ENCODE results near the gene EHD4.

Gene EHD4

GRCh38 chr15:41891226-41891625 is 81.1 kb downstream of the EHD4 start:
- TF ChIP-seq CTCF (IDR thresholded peaks at IDR 0.05; ENCODE audit: insufficient read depth, low read length, missing control alignments): no peak
- no peak overlapping the region for H3K4me3 ChIP-seq (ENCODE audit: low read depth, low read length)
- ChIA-PET POLR2A (no interaction called here), CTCF (interaction anchor here (4.9 kb wide), 1 partner anchor 12 kb away, joined by 35 read pairs; no protein-coding TSS in a partner anchor)
- DNase-seq (ENCODE audit: low read depth, low spot score): no peak

DNA sequence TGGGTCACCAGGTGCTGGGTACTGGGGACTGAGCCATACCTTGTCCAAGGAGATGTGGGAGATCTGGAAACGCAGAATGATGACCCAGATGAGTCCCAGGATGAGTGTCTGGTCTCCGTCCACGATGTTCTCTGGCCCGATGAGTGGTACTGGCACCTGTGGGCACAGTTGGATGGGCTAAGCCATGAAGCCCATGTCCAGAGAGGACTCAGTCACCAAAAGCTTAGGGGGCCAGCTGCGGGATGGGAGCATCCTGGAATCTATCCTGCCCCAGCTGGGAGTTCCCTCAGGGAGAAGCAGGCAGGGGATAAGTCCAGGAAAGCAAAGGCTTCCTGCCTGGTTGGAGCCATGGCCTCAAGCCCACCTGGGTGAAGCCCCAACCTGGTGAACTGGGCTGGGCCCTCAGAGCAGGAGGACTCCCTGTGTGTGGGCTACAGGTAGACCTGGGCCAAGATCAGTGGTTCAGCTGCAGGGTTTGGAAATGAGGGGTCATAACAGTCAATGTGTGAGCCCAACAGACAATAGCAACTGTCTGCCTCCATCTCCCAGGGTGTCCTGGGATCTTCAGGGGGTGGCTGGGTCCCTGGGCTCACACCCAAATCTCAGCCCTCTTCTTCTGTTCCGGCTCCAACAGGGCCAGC is 82.2 kb downstream of the EHD4 start:
- DNase-seq (ENCODE audit: low read depth, low spot score): no peak
- no peak overlapping the region for H3K4me3 ChIP-seq (ENCODE audit: low read depth, low read length)
- ChIA-PET CTCF (interaction anchor here (4.9 kb wide), 1 partner anchor 13 kb away, joined by 35 read pairs; no protein-coding TSS in a partner anchor), POLR2A (no interaction called here)
- TF ChIP-seq CTCF (IDR thresholded peaks at IDR 0.05; ENCODE audit: insufficient read depth, low read length, missing control alignments): no peak

DNA sequence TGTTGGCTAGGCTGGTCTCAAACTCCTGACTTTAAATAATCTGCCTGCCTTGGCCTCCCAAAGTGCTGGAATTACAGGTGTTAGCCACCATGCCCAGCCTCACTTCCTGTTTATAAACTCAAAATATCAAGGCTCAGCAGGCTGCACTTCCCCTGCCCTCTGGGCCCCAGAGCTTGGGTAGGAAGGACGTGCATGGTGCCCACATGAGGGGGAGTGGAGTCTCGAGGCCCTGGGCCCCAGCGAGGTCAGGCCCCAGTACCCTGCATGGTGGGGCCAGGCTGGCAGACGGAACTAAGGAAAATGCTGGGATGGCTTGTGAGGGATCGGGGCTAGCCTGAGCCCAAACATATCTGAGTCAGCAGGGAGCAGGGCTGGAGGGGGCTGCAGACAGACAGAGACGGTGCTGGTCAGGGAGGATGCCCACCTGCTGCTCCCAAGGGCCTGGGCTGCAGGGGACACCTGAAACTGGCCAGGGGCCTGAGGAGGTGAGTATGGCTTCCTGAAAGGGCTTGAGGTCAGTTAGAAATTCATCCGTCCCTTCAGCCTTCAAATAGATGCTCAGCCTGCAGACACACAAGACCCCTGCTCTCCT is 83.6 kb downstream of the EHD4 start:
- POLR2A ChIA-PET: no interaction called here
- no peak overlapping the region for H3K4me3 ChIP-seq (ENCODE audit: low read depth, low read length)
- TF ChIP-seq CTCF (IDR thresholded peaks at IDR 0.05; ENCODE audit: insufficient read depth, low read length, missing control alignments): no peak
- no peak for DNase-seq (ENCODE audit: low read depth, low spot score)
- CTCF ChIA-PET: interaction anchor here (4.9 kb wide), 1 partner anchor 14 kb away, joined by 35 read pairs; no protein-coding TSS in a partner anchor

- POLR2A ChIA-PET: no interaction called here
- no peak for TF ChIP-seq CTCF (IDR thresholded peaks at IDR 0.05; ENCODE audit: insufficient read depth, low read length, missing control alignments)
- CTCF ChIA-PET: no interaction called here
- H3K4me3 ChIP-seq (ENCODE audit: low read depth, low read length): no peak overlapping the region
- no peak for DNase-seq (ENCODE audit: low read depth, low spot score)
Observed at GRCh38 chr15:41887893-41888292, 84.5 kb downstream of the EHD4 start.

DNA sequence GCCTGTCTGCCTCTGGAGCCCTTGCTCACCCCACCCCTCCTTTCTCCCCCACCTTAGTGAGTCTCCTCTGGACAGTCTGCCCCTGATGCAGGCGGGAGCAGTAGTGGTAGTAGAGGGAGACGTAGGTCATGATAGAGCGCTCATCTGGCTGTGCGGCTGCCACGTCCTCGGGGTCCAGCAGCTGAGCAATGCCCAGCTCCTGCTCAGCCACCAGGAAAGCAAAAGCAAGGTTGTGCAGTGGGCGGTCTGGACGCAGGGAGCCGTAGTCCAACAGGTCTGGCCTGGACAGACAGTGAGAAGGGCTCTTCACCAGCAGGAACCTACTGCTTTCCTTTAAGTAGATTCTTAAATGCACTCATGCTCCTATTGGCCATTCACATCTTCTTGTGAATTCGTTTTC is 85.2 kb downstream of the EHD4 start:
- POLR2A ChIA-PET: no interaction called here
- CTCF ChIA-PET: interaction anchor here (2.4 kb wide), 1 partner anchor 17 kb away, joined by 6 read pairs; no protein-coding TSS in a partner anchor
- no peak for TF ChIP-seq CTCF (IDR thresholded peaks at IDR 0.05; ENCODE audit: insufficient read depth, low read length, missing control alignments)
- DNase-seq (ENCODE audit: low read depth, low spot score): no peak
- H3K4me3 ChIP-seq (ENCODE audit: low read depth, low read length): no peak overlapping the region

- ChIA-PET CTCF (interaction anchor here (2.4 kb wide), 1 partner anchor 18 kb away, joined by 6 read pairs; no protein-coding TSS in a partner anchor), POLR2A (no interaction called here)
- H3K4me3 ChIP-seq (ENCODE audit: low read depth, low read length): no peak overlapping the region
- no peak for TF ChIP-seq CTCF (IDR thresholded peaks at IDR 0.05; ENCODE audit: insufficient read depth, low read length, missing control alignments)
- no peak for DNase-seq (ENCODE audit: low read depth, low spot score)
Observed at GRCh38 chr15:41886741-41887140, 85.6 kb downstream of the EHD4 start.
